ENCODE results near the gene CDHR2.
A peak's percentile ranks its signal among the peaks of the same experiment; 100 is the strongest.
"Not testable (repeated sequence)": the region's sequence is repeated elsewhere in the genome, so short reads cannot be mapped to it uniquely, and the experiment has no call there.

The CDHR2 gene

GRCh38 chr5:176543428-176544182 lies 5.5 kb upstream of the CDHR2 start:
- Histone ChIP-seq H3K36me3 (ENCODE audit: control insufficient read depth, low read depth, low read length) (no peaks in the 10 kb centered on the region), H3K4me3 (ENCODE audit: low read length) (peak overlapping the region; percentile 78), H3K27ac (ENCODE audit: low read length) (no peak overlapping the region), H3K9ac (ENCODE audit: low read length) (peak overlapping the region; percentile 59), H3K9me3 (ENCODE audit: control insufficient read depth, low read depth, low read length) (no peaks in the 10 kb centered on the region), H3K4me1 (ENCODE audit: control insufficient read depth, low read depth, low read length) (peaks cover 15% of the 10 kb centered on the region), H3K27me3 (ENCODE audit: control insufficient read depth, insufficient read depth, low read length) (peaks cover 13% of the 10 kb centered on the region)

GRCh38 chr5:176545388-176545736 lies 3.8 kb upstream of the CDHR2 start:
- Histone ChIP-seq H3K4me3 (ENCODE audit: low read length) (no peak overlapping the region), H3K9me3 (ENCODE audit: control insufficient read depth, low read depth, low read length) (no peaks in the 10 kb centered on the region), H3K27ac (ENCODE audit: low read length) (no peak overlapping the region), H3K4me1 (ENCODE audit: control insufficient read depth, low read depth, low read length) (peaks cover 15% of the 10 kb centered on the region), H3K27me3 (ENCODE audit: control insufficient read depth, insufficient read depth, low read length) (peaks cover 13% of the 10 kb centered on the region), H3K9ac (ENCODE audit: low read length) (no peak overlapping the region), H3K36me3 (ENCODE audit: control insufficient read depth, low read depth, low read length) (no peaks in the 10 kb centered on the region)

GRCh38 chr5:176545737-176546509 lies 3.2 kb upstream of the CDHR2 start:
- peaks cover 13% of the 10 kb centered on the region for H3K4me1 ChIP-seq (ENCODE audit: control insufficient read depth, low read depth, low read length)
- H3K9ac ChIP-seq (ENCODE audit: low read length) = no peak overlapping the region
- no peak overlapping the region for H3K27ac ChIP-seq (ENCODE audit: low read length)
- no peaks in the 10 kb centered on the region for H3K9me3 ChIP-seq (ENCODE audit: control insufficient read depth, low read depth, low read length)
- no peaks in the 10 kb centered on the region for H3K36me3 ChIP-seq (ENCODE audit: control insufficient read depth, low read depth, low read length)
- peaks cover 13% of the 10 kb centered on the region for H3K27me3 ChIP-seq (ENCODE audit: control insufficient read depth, insufficient read depth, low read length)
- no peak overlapping the region for H3K4me3 ChIP-seq (ENCODE audit: low read length)

- Histone ChIP-seq H3K27me3 (ENCODE audit: control insufficient read depth, insufficient read depth, low read length) (peaks cover 5% of the 10 kb centered on the region), H3K36me3 (ENCODE audit: control insufficient read depth, low read depth, low read length) (no peaks in the 10 kb centered on the region), H3K4me1 (ENCODE audit: control insufficient read depth, low read depth, low read length) (no peaks in the 10 kb centered on the region), H3K9ac (ENCODE audit: low read length) (no peak overlapping the region), H3K4me3 (ENCODE audit: low read length) (no peak overlapping the region), H3K27ac (ENCODE audit: low read length) (no peak overlapping the region), H3K9me3 (ENCODE audit: control insufficient read depth, low read depth, low read length) (no peaks in the 10 kb centered on the region)
Measured at GRCh38 chr5:176547802-176548201, 1.3 kb upstream of the CDHR2 start.

DNA sequence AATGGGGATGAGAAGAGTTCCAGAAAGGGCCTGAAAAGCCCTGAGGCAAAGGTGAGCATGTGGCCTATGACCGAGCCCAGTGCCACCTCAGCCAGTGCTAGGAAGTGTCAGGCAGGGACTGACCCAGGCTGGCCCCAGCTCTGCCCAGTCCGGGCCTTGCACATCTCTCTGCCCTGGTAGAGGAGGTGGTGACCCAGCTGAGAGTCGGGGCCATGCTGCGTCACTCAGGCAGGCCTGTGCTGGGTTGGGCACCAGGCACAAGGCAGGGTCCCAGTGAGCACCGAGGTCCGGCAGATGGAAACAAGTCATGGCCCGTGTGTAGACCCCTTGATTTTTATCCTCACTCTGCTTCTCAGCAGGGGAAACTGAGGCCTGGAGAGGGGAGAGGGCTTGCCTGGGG lies 729 bp downstream of the CDHR2 start:
- H3K27me3 ChIP-seq (ENCODE audit: control insufficient read depth, insufficient read depth, low read length) = peaks cover 1% of the 10 kb centered on the region

DNA sequence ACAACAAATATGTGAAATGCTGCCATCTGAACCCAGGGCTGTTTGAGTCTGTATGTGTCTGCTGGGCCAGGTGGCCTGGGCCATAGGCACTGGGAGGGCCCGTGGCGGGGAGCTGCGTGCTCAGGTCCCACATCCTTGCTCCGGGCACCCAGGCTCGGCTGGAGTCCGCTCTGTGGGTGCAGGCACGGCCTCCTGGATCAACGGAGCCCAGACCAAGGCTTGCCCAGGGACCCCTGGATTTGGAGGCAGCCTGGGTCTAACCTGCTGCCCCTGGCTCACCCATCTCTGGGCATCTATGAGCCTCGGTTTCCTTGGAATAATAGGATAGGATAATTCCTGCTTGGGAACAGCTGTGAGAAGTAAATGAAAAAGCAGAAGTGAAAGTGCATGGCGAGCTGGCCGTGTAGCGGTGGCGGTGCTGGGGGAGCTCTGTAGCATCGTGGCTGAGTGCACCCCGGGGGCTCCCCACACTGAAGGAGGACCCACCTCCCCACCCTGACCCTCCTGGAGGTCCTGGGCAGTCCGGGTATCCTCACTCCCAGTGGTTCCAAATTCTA lies 1.2 kb downstream of the CDHR2 start:
- peaks cover 4% of the 10 kb centered on the region for H3K4me1 ChIP-seq (ENCODE audit: control insufficient read depth, low read depth, low read length)
- no peaks in the 10 kb centered on the region for H3K36me3 ChIP-seq (ENCODE audit: control insufficient read depth, low read depth, low read length)

More for the DNA sequence above, 729 bp downstream of the CDHR2 start:
- Histone ChIP-seq H3K27ac (ENCODE audit: low read length) (no peak overlapping the region), H3K36me3 (ENCODE audit: control insufficient read depth, low read depth, low read length) (no peaks in the 10 kb centered on the region), H3K4me1 (ENCODE audit: control insufficient read depth, low read depth, low read length) (peaks cover 4% of the 10 kb centered on the region), H3K9ac (ENCODE audit: low read length) (no peak overlapping the region), H3K4me3 (ENCODE audit: low read length) (no peak overlapping the region), H3K9me3 (ENCODE audit: control insufficient read depth, low read depth, low read length) (no peaks in the 10 kb centered on the region)

GRCh38 chr5:176550937-176551336 lies 1.8 kb downstream of the CDHR2 start:
- H3K27me3 ChIP-seq (ENCODE audit: control insufficient read depth, insufficient read depth, low read length); H3K4me1 ChIP-seq (ENCODE audit: control insufficient read depth, low read depth, low read length); H3K9ac ChIP-seq (ENCODE audit: low read length); H3K36me3 ChIP-seq (ENCODE audit: control insufficient read depth, low read depth, low read length); H3K9me3 ChIP-seq (ENCODE audit: control insufficient read depth, low read depth, low read length); H3K4me3 ChIP-seq (ENCODE audit: low read length); H3K27ac ChIP-seq (ENCODE audit: low read length): not testable (repeated sequence)

More for the DNA sequence above, 1.2 kb downstream of the CDHR2 start:
- H3K27ac ChIP-seq (ENCODE audit: low read length) = no peak overlapping the region
- H3K4me3 ChIP-seq (ENCODE audit: low read length) = no peak overlapping the region
- H3K9me3 ChIP-seq (ENCODE audit: control insufficient read depth, low read depth, low read length) = no peaks in the 10 kb centered on the region
- H3K27me3 ChIP-seq (ENCODE audit: control insufficient read depth, insufficient read depth, low read length) = no peaks in the 10 kb centered on the region
- no peak overlapping the region for H3K9ac ChIP-seq (ENCODE audit: low read length)

GRCh38 chr5:176552332-176552869 lies 3.3 kb downstream of the CDHR2 start:
- no peak overlapping the region for H3K9ac ChIP-seq (ENCODE audit: low read length)
- no peak overlapping the region for H3K27ac ChIP-seq (ENCODE audit: low read length)
- H3K27me3 ChIP-seq (ENCODE audit: control insufficient read depth, insufficient read depth, low read length) = no peaks in the 10 kb centered on the region
- H3K36me3 ChIP-seq (ENCODE audit: control insufficient read depth, low read depth, low read length) = no peaks in the 10 kb centered on the region
- no peak overlapping the region for H3K4me3 ChIP-seq (ENCODE audit: low read length)
- no peaks in the 10 kb centered on the region for H3K9me3 ChIP-seq (ENCODE audit: control insufficient read depth, low read depth, low read length)
- H3K4me1 ChIP-seq (ENCODE audit: control insufficient read depth, low read depth, low read length) = peaks cover 4% of the 10 kb centered on the region

GRCh38 chr5:176553260-176554085 lies 4.3 kb downstream of the CDHR2 start:
- no peak overlapping the region for H3K4me3 ChIP-seq (ENCODE audit: low read length)
- H3K27me3 ChIP-seq (ENCODE audit: control insufficient read depth, insufficient read depth, low read length) = no peaks in the 10 kb centered on the region
- H3K9ac ChIP-seq (ENCODE audit: low read length) = no peak overlapping the region
- no peaks in the 10 kb centered on the region for H3K9me3 ChIP-seq (ENCODE audit: control insufficient read depth, low read depth, low read length)
- H3K36me3 ChIP-seq (ENCODE audit: control insufficient read depth, low read depth, low read length) = no peaks in the 10 kb centered on the region
- H3K4me1 ChIP-seq (ENCODE audit: control insufficient read depth, low read depth, low read length) = peaks cover 4% of the 10 kb centered on the region
- no peak overlapping the region for H3K27ac ChIP-seq (ENCODE audit: low read length)

DNA sequence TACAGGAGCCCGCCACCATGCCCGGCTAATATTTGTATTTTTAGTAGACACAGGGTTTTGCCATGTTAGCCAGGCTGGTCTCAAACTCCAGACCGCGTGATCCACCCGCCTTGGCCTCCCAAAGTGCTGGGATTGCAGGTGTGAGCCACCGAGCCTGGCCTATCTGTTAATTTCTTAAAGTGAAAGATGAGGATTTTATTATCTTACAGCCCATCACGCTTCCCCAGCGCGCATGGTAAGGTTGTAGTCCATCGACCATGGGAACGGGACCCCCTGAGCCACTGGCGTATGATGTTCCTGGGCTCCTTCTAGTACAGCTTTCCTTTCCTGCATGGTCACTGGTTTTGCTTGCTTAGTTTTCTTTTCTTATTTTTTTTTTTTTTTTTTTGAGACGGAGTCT lies 8.7 kb downstream of the CDHR2 start:
- no peaks in the 10 kb centered on the region for H3K9me3 ChIP-seq (ENCODE audit: control insufficient read depth, low read depth, low read length)
- no peak overlapping the region for H3K27ac ChIP-seq (ENCODE audit: low read length)
- no peak overlapping the region for H3K4me3 ChIP-seq (ENCODE audit: low read length)
- H3K36me3 ChIP-seq (ENCODE audit: control insufficient read depth, low read depth, low read length) = no peaks in the 10 kb centered on the region
- H3K9ac ChIP-seq (ENCODE audit: low read length) = no peak overlapping the region
- H3K4me1 ChIP-seq (ENCODE audit: control insufficient read depth, low read depth, low read length) = peaks cover 7% of the 10 kb centered on the region
- H3K27me3 ChIP-seq (ENCODE audit: control insufficient read depth, insufficient read depth, low read length) = no peaks in the 10 kb centered on the region

DNA sequence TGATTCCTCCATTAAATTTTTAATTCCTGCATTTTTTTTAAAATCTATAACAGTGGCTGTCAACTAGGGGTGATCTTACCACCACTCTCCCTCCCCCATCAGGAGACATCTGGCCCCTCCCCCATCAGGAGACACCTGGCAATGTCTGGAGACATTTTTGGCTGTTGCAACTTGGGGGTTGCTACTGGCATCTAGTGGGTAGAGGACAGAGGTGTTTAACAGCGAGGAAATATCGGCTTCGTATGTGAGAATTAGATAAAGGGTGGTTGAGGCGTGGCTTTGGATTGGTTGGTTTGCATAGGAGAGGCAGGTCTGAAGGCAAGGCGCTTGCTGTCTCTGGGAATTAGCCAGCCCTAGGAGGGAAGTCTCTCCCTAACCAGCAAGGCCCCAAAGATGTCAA lies 10.5 kb downstream of the CDHR2 start:
- Histone ChIP-seq H3K9ac (ENCODE audit: low read length) (no peak overlapping the region), H3K4me1 (ENCODE audit: control insufficient read depth, low read depth, low read length) (peaks cover 3% of the 10 kb centered on the region), H3K9me3 (ENCODE audit: control insufficient read depth, low read depth, low read length) (no peaks in the 10 kb centered on the region), H3K27me3 (ENCODE audit: control insufficient read depth, insufficient read depth, low read length) (no peaks in the 10 kb centered on the region), H3K36me3 (ENCODE audit: control insufficient read depth, low read depth, low read length) (no peaks in the 10 kb centered on the region), H3K27ac (ENCODE audit: low read length) (no peak overlapping the region), H3K4me3 (ENCODE audit: low read length) (no peak overlapping the region)
